Epithelial cell of esophagus (primary cell): Measurements from ENCODE around the gene ALG9.

Experiments used
- DNase-seq: peaks from one replicate; pipeline ENCODE4 v3.0.0; 2010; ENCODE audit warnings: low read depth
- H3K4me3 ChIP-seq: 2 replicates; pipeline ENCODE4 v1.5.1; 2011; ENCODE audit warnings: mild to moderate bottlenecking, low read length, control low read depth
- TF ChIP-seq, protein P1 (sequence below): IDR thresholded peaks from 2 replicates; pipeline ENCODE4 v1.5.1; 2011; ENCODE audit warnings: low read depth, mild to moderate bottlenecking, low read length, control low read depth, inconsistent platforms; ENCODE audit not compliant: insufficient read depth; ENCODE audit errors: missing control alignments

The ALG9 gene

GRCh38 chr11:111745719-111746504 lies 125.5 kb downstream of the ALG9 start:
- no peak for DNase-seq
- TF ChIP-seq, protein P1, sequence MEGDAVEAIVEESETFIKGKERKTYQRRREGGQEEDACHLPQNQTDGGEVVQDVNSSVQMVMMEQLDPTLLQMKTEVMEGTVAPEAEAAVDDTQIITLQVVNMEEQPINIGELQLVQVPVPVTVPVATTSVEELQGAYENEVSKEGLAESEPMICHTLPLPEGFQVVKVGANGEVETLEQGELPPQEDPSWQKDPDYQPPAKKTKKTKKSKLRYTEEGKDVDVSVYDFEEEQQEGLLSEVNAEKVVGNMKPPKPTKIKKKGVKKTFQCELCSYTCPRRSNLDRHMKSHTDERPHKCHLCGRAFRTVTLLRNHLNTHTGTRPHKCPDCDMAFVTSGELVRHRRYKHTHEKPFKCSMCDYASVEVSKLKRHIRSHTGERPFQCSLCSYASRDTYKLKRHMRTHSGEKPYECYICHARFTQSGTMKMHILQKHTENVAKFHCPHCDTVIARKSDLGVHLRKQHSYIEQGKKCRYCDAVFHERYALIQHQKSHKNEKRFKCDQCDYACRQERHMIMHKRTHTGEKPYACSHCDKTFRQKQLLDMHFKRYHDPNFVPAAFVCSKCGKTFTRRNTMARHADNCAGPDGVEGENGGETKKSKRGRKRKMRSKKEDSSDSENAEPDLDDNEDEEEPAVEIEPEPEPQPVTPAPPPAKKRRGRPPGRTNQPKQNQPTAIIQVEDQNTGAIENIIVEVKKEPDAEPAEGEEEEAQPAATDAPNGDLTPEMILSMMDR, result no peak
- no peak overlapping the region for H3K4me3 ChIP-seq

- no peak overlapping the region for H3K4me3 ChIP-seq
- TF ChIP-seq, protein P1, result no peak
- no peak for DNase-seq
Measured at GRCh38 chr11:111743700-111744099, 127.7 kb downstream of the ALG9 start.

DNA sequence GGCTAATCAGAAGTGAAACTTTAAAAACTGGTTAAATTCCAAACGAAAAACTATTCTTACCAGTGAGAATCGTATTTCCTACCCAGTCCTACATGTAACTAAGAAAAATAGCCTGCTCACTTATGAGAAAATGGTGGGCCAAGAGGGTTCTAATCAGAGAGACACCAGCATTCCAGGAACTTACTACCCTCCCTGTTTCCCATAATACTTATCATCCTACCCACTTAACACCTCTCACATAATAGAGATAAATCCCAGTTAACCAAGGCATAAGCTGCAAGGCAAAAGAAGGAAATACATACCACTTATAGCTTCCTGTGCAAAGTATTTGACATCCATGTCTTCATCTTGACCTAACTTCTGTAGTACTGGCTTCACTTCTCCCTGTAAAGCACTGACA lies 129.6 kb downstream of the ALG9 start:
- H3K4me3 ChIP-seq, result no peak overlapping the region
- DNase-seq, result no peak
- TF ChIP-seq, protein P1, result no peak

- no peak for DNase-seq
- TF ChIP-seq, protein P1, result no peak
- no peak overlapping the region for H3K4me3 ChIP-seq
Measured at GRCh38 chr11:111739299-111739698, 132.1 kb downstream of the ALG9 start.

DNA sequence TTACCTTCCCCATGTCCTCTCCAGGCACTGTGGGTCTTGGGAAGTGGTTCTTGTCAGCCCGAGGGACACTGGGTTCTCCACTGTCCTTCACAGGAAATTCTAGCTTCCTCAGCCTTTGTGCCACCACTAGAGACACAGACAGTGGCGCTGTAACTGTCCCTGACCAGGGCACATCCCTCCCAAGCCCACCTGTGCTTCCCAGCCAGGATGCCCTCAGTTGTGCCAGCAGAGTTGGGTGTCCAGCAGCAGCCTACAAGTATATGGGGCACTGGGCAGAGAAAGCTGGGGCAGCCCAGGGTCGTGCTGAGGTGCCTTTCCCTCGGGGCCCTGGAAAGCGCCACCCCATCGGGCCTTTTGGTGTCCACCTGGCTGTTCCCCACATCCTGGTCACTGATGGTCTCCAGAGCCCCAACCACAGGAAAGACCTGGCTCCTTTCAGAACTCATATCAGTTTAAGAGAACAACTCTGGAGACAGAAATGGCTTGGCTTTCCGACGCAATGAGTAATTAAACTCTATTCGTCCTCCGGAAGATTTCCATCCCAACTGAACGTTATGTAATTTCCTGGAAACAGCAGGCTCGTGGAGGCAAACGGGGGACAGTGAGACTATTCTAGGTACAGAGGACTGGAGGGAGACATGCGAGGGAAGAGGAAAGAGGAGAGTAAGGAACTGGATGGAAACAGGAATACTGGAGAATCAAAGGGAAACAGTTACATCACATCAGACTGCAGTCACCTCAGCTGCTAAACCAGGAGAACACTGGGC lies 133.8 kb downstream of the ALG9 start:
- no peak for DNase-seq
- TF ChIP-seq, protein P1, result no peak
- no peak overlapping the region for H3K4me3 ChIP-seq

DNA sequence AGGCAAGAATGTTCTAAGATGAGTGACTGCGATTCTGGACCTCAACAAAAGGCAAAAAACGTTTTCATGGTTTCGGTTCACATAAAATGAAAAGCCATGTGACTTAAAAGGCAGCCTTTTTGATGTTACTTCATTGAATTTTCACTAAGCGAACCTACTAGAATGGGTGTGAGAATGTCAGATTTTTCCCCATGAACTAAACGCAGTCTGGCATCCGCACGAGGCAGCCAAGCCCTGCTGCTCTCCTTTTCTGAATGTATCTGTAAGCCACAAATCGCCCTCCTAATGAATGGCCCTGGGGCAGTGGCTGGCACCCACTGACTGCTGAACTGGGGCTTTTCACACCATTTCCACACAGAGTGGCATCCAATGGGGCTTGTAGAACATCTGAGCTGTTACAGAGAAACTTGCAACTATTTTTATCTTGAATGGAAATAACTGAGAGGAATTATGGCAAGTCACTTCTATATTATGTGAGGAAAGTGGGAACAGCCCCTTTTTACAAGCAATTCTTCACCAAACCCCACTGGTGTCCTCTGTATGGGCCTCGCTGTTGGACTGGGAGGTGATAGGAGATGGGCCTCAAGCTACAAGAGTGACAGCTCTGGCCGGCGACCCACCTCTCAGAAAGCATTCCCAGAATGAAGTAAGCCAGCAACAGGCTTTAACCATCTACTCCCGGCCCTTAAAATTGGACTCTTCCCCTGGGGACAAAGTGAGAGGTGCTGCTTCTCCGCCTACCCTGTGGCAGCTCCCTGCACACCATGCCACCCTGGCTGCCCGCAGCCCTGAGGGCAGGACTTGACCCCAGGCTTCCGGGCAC lies 134.5 kb downstream of the ALG9 start:
- DNase-seq, result no peak
- H3K4me3 ChIP-seq, result no peak overlapping the region
- TF ChIP-seq, protein P1, result no peak
